Measurements from ENCODE around the gene PLXDC2. TPM values are rescaled to one million over a fixed set of nuclear protein-coding genes. Genes with fewer than 3 reads are reported as not detected.
"Not testable (repeated sequence)": the region's sequence is repeated elsewhere in the genome, so short reads cannot be mapped to it uniquely, and the experiment has no call there.

Gene PLXDC2
- total RNA-seq, 1 donor from 2014 or later = 73.1 TPM

DNA sequence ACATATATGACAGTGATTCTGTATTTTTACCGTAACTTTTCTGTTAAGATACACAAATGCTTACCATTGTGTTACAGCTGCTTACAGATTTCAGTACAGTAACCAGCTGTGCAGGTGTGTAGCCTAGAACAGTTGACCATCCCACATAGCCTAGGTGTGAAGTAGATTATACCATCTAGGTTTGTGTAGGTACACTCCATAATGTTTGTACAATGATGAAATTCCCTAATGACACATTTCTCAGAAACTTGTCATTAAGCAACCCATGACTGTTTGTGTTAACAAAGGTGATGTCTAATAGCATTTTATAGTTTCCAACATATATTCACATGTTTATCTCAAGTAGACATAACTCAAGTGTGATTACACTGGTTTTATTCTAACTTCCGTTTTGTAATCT lies 218.5 kb downstream of the PLXDC2 start:
- DNase-seq (ENCODE audit: low spot score) = no peak
- H3K27me3 Mint-ChIP-seq (ENCODE audit: unreplicated experiment) = peaks cover 1% of the 10 kb centered on the region
- TF ChIP-seq, protein P1, sequence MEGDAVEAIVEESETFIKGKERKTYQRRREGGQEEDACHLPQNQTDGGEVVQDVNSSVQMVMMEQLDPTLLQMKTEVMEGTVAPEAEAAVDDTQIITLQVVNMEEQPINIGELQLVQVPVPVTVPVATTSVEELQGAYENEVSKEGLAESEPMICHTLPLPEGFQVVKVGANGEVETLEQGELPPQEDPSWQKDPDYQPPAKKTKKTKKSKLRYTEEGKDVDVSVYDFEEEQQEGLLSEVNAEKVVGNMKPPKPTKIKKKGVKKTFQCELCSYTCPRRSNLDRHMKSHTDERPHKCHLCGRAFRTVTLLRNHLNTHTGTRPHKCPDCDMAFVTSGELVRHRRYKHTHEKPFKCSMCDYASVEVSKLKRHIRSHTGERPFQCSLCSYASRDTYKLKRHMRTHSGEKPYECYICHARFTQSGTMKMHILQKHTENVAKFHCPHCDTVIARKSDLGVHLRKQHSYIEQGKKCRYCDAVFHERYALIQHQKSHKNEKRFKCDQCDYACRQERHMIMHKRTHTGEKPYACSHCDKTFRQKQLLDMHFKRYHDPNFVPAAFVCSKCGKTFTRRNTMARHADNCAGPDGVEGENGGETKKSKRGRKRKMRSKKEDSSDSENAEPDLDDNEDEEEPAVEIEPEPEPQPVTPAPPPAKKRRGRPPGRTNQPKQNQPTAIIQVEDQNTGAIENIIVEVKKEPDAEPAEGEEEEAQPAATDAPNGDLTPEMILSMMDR (IDR thresholded peaks at IDR 0.05; ENCODE audit: unreplicated experiment) = no peak
- H3K27ac Mint-ChIP-seq (ENCODE audit: unreplicated experiment) = no peak overlapping the region
- no peaks in the 10 kb centered on the region for H3K9me3 Mint-ChIP-seq (ENCODE audit: unreplicated experiment)
- peaks cover 8% of the 10 kb centered on the region for H3K4me1 Mint-ChIP-seq (ENCODE audit: unreplicated experiment)
- H3K4me3 Mint-ChIP-seq (ENCODE audit: unreplicated experiment) = no peak overlapping the region
- no peaks in the 10 kb centered on the region for H3K36me3 Mint-ChIP-seq (ENCODE audit: low read depth, unreplicated experiment)

DNA sequence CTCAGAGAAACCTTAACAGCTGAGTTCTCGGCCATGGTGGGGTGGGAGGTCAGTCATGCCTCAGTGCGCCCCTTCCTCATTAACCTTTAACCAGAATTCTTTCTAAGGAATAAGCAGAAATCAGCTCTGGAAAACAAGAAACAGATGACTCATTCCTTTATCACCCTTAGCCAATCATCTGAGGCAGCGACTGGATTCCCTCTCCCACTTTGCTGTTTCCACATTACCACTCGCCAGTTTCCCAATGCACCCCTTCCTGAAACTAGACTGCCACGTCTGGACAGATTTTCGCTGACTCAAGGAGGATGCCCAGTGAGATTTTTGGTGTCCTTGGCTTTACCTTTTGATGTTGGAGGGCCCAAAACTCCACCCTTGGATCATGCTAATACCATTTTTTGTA lies 223.8 kb downstream of the PLXDC2 start:
- Mint-ChIP-seq H3K4me3 (ENCODE audit: unreplicated experiment) (no peak overlapping the region), H3K27ac (ENCODE audit: unreplicated experiment) (no peak overlapping the region), H3K36me3 (ENCODE audit: low read depth, unreplicated experiment) (peaks cover 4% of the 10 kb centered on the region), H3K27me3 (ENCODE audit: unreplicated experiment) (peaks cover 8% of the 10 kb centered on the region), H3K9me3 (ENCODE audit: unreplicated experiment) (no peaks in the 10 kb centered on the region), H3K4me1 (ENCODE audit: unreplicated experiment) (peaks cover 5% of the 10 kb centered on the region)
- DNase-seq (ENCODE audit: low spot score) = no peak
- TF ChIP-seq, protein P1 (IDR thresholded peaks at IDR 0.05; ENCODE audit: unreplicated experiment) = no peak

DNA sequence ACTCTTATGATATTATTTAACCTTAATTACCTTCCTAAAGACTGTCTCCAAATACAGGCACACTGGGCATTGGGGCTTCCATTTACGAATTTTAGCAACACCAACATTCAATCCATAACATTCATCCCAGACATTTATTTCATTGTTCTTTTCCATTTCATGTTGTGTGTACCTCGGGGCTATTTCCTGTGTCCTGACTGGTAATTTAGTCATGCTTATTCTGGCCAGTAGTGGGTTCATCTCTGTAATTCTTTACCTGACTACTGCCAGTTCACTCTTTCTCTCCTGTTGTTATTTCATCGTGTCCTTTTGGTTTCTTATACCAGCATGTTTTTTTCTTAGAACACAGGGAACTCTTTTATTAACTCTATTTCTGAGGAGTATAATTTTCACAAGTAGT lies 225.7 kb downstream of the PLXDC2 start:
- peaks cover 8% of the 10 kb centered on the region for H3K27me3 Mint-ChIP-seq (ENCODE audit: unreplicated experiment)
- H3K9me3 Mint-ChIP-seq (ENCODE audit: unreplicated experiment) = no peaks in the 10 kb centered on the region
- no peak for DNase-seq (ENCODE audit: low spot score)
- H3K27ac Mint-ChIP-seq (ENCODE audit: unreplicated experiment) = no peak overlapping the region
- H3K36me3 Mint-ChIP-seq (ENCODE audit: low read depth, unreplicated experiment) = peaks cover 4% of the 10 kb centered on the region
- H3K4me1 Mint-ChIP-seq (ENCODE audit: unreplicated experiment) = peaks cover 5% of the 10 kb centered on the region
- H3K4me3 Mint-ChIP-seq (ENCODE audit: unreplicated experiment) = no peak overlapping the region
- TF ChIP-seq, protein P1 (IDR thresholded peaks at IDR 0.05; ENCODE audit: unreplicated experiment) = no peak

DNA sequence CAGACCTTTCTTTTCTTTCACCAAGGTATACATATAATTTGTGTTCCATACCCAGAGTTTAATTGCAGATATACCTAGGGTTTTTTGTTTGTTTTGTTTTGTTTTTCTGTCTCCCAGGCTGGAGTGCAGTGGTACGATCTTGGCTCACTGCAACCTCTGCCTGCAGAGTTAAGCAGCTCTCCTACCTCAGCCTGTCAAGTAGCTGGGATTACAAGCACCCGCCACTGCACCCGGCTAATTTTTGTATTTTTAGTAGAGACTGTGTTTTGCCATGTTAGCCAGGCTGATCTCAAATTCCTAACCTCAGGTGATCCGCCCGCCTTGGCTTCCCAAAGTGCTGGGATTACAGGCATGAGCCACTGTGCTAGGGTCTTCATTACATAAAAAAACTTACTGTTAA lies 228.9 kb downstream of the PLXDC2 start:
- H3K9me3 Mint-ChIP-seq (ENCODE audit: unreplicated experiment); H3K27ac Mint-ChIP-seq (ENCODE audit: unreplicated experiment); DNase-seq (ENCODE audit: low spot score); H3K4me1 Mint-ChIP-seq (ENCODE audit: unreplicated experiment); H3K4me3 Mint-ChIP-seq (ENCODE audit: unreplicated experiment): not testable (repeated sequence)
- H3K36me3 Mint-ChIP-seq (ENCODE audit: low read depth, unreplicated experiment) = peaks cover 27% of the 10 kb centered on the region
- peaks cover 11% of the 10 kb centered on the region for H3K27me3 Mint-ChIP-seq (ENCODE audit: unreplicated experiment)

DNA sequence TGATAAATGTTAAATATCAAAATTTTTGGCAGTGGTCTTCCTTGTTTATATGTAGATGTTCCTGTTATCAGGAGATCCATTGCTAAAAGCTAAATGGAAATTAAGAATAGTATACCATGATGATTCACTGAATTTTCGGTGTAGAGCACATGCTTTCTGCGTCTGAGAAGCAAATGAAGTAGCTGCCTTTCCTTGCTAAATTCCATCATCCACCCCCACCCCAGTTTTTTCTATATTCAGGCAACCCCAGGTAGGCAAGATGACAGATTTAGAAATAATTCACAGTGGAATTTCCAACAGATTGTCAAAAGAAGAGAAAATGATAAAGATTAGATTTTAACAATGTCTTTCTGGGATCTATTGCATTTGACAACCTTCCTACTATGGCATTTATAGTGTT lies 231.9 kb downstream of the PLXDC2 start:
- H3K4me3 Mint-ChIP-seq (ENCODE audit: unreplicated experiment) = no peak overlapping the region
- peaks cover 30% of the 10 kb centered on the region for H3K36me3 Mint-ChIP-seq (ENCODE audit: low read depth, unreplicated experiment)
- no peak overlapping the region for H3K27ac Mint-ChIP-seq (ENCODE audit: unreplicated experiment)
- H3K9me3 Mint-ChIP-seq (ENCODE audit: unreplicated experiment) = peaks cover 6% of the 10 kb centered on the region
- DNase-seq (ENCODE audit: low spot score) = no peak
- TF ChIP-seq, protein P1 (IDR thresholded peaks at IDR 0.05; ENCODE audit: unreplicated experiment) = no peak
- H3K27me3 Mint-ChIP-seq (ENCODE audit: unreplicated experiment) = peaks cover 13% of the 10 kb centered on the region
- H3K4me1 Mint-ChIP-seq (ENCODE audit: unreplicated experiment) = no peaks in the 10 kb centered on the region

DNA sequence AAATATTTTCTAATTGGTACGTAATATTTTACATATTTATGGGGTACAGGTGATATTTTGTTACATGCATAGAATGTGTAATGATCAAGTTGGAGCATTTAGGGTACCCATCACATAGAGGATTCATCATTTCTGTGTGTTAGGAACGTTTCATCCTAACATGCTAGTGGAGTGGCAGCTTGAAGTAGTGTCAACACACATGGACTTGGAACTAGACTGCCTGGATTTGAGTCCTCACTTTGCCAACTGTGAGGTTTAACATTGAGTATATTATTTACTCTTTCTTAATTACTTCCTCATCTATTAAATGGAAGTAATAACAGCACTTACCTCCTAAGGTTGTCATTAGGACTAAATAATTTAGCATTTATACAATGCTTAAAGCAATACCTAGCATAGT lies 241.9 kb downstream of the PLXDC2 start:
- TF ChIP-seq, protein P1 (IDR thresholded peaks at IDR 0.05; ENCODE audit: unreplicated experiment) = no peak
- H3K4me1 Mint-ChIP-seq (ENCODE audit: unreplicated experiment) = no peaks in the 10 kb centered on the region
- peaks cover 4% of the 10 kb centered on the region for H3K36me3 Mint-ChIP-seq (ENCODE audit: low read depth, unreplicated experiment)
- no peak for DNase-seq (ENCODE audit: low spot score)
- H3K9me3 Mint-ChIP-seq (ENCODE audit: unreplicated experiment) = no peaks in the 10 kb centered on the region
- H3K27me3 Mint-ChIP-seq (ENCODE audit: unreplicated experiment) = peaks cover 2% of the 10 kb centered on the region
- no peak overlapping the region for H3K27ac Mint-ChIP-seq (ENCODE audit: unreplicated experiment)
- no peak overlapping the region for H3K4me3 Mint-ChIP-seq (ENCODE audit: unreplicated experiment)

Measured in endothelial cell (in vitro differentiated cells).